ENCODE measurements around the gene CBFA2T2. TPM values are rescaled to one million over a fixed set of nuclear protein-coding genes. Genes with fewer than 3 reads are reported as not detected.
"Not testable (repeated sequence)": the region's sequence is repeated elsewhere in the genome, so short reads cannot be mapped to it uniquely, and the experiment has no call there.

CBFA2T2 gene
- total RNA-seq, 4 donors from 2014 or later, result 16.7 to 22.5 (median 19.1) TPM

DNA sequence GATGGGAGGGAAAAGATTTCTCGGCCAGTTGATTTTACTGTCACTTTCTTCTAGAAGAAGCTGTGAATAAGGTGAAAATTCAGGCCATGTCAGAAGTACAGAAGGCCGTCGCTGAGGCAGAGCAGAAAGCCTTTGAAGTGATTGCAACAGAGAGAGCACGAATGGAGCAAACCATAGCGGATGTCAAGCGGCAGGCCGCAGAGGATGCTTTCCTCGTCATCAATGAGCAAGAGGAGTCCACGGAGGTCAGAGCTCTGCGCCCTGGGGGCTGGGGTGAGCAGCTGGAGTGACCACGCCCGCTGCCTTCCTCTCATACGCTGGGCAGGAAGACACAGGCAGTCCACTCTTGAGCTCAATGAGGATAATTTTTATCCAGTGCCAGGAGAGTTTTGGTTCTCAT is 150.4 kb downstream of the CBFA2T2 start:
- H3K27ac ChIP-seq, result no peak overlapping the region
- H3K27me3 ChIP-seq, result peaks cover 0 to 2% of the 10 kb centered on the region in 2 donors
- no peaks in the 10 kb centered on the region for H3K4me1 ChIP-seq
- TF ChIP-seq EP300 (IDR thresholded peaks at IDR 0.05) (no peak), POLR2A (IDR thresholded peaks at IDR 0.05) (no peak)
- TF ChIP-seq, protein P1, sequence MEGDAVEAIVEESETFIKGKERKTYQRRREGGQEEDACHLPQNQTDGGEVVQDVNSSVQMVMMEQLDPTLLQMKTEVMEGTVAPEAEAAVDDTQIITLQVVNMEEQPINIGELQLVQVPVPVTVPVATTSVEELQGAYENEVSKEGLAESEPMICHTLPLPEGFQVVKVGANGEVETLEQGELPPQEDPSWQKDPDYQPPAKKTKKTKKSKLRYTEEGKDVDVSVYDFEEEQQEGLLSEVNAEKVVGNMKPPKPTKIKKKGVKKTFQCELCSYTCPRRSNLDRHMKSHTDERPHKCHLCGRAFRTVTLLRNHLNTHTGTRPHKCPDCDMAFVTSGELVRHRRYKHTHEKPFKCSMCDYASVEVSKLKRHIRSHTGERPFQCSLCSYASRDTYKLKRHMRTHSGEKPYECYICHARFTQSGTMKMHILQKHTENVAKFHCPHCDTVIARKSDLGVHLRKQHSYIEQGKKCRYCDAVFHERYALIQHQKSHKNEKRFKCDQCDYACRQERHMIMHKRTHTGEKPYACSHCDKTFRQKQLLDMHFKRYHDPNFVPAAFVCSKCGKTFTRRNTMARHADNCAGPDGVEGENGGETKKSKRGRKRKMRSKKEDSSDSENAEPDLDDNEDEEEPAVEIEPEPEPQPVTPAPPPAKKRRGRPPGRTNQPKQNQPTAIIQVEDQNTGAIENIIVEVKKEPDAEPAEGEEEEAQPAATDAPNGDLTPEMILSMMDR (IDR thresholded peaks at IDR 0.05), result no peak
- DNase-seq (ENCODE audit: low spot score in 2 of 2), result no peak
- WGBS, 2 donors, result 69 to 70% methylated on average over 13 of the region's 13 CpGs
- no peak overlapping the region for H3K4me3 ChIP-seq
- H3K9me3 ChIP-seq, result no peaks in the 10 kb centered on the region
- peaks cover 4 to 98% (median 5%) of the 10 kb centered on the region in 3 donors for H3K36me3 ChIP-seq

DNA sequence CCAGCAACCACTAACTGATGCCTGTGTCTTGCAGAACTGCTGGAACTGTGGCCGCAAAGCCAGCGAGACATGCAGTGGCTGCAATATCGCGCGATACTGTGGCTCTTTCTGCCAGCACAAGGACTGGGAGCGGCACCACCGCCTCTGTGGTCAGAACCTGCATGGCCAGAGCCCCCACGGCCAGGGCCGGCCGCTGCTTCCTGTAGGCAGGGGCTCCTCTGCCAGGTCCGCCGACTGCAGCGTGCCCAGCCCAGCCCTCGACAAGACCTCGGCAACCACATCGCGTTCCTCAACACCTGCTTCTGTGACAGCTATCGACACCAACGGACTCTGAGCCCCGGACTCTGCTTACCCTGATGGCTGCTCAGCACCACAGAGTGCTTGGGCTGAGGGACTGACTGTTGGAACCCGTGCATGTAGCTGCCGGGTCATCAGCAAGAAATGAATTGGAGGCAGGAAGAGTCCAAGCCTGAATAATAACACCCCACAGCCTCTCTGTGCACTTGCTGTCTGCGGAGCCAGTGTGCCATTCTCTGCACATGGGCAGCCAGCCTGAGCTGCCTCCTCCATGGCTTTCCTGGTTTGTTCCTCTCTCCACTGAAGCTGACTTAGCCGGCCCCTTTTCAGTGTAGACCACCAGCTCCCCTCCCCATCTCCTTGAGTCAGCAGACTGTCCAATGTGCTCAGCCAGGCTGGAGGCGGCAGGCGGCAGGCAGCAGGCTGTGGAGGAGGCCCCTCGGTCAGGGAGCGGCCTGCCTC is 154.6 kb downstream of the CBFA2T2 start:
- Histone ChIP-seq H3K4me3 (no peak overlapping the region), H3K27ac (no peak overlapping the region), H3K27me3 (no peaks in the 10 kb centered on the region), H3K9me3 (no peaks in the 10 kb centered on the region), H3K36me3 (peaks cover 0 to 75% (median 5%) of the 10 kb centered on the region in 3 donors), H3K4me1 (peaks cover 0 to 27% (median 0%) of the 10 kb centered on the region in 4 donors)
- DNase-seq (ENCODE audit: low spot score in 2 of 2), result no peak
- 85 to 91% methylated on average over 21 to 28 of the region's 28 CpGs for WGBS, 2 donors
- TF ChIP-seq POLR2A (IDR thresholded peaks at IDR 0.05) (no peak), EP300 (IDR thresholded peaks at IDR 0.05) (no peak)
- TF ChIP-seq, protein P1 (IDR thresholded peaks at IDR 0.05), result no peak

DNA sequence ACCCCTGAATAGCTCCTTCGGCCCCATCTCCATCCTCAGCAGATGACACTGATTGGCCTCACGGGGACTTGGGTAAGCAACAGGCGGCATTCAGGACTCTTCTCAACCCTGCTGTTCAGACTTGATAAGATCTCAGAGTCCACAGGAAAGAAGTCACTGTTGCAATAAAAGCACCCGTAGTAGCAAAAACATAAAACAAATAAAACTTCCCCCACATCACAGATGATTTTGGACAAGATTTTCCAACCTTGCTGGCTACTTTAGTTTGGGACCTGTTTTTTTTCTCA is 155.1 kb downstream of the CBFA2T2 start:
- H3K27me3 ChIP-seq, result no peaks in the 10 kb centered on the region

DNA sequence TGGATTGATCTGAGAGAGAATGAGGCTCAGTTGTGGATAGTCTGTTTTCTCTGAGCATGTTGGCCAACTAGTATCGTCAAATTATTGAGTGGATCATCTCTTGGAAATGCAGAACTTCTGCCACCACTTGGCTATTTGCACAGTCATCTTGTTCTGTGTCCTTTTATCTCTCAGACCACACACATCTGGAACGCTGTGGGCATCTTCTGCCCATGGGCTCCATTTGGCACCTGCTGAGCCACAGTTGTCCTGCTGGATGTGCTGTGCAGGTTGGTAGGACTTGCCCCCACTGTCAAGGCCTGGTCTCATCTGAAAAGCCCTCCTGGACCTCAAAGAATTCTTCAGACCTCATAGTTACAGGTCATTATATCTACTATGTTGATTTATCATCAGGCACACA is 155.5 kb downstream of the CBFA2T2 start:
- TF ChIP-seq POLR2A (IDR thresholded peaks at IDR 0.05), result no peak
- TF ChIP-seq, protein P1 (IDR thresholded peaks at IDR 0.05), result no peak
- no peaks in the 10 kb centered on the region for H3K9me3 ChIP-seq
- no peak overlapping the region for H3K27ac ChIP-seq
- no peak overlapping the region for H3K4me3 ChIP-seq
- WGBS, 2 donors, result 92 to 93% methylated on average over 2 of the region's 2 CpGs
- DNase-seq (ENCODE audit: low spot score in 2 of 2), result no peak
- no peaks in the 10 kb centered on the region for H3K27me3 ChIP-seq
- peaks cover 0 to 66% (median 5%) of the 10 kb centered on the region in 3 donors for H3K36me3 ChIP-seq
- peaks cover 0 to 27% (median 0%) of the 10 kb centered on the region in 4 donors for H3K4me1 ChIP-seq

More for the DNA sequence above, 155.1 kb downstream of the CBFA2T2 start:
- TF ChIP-seq, protein P1 (IDR thresholded peaks at IDR 0.05), result no peak
- TF ChIP-seq POLR2A (IDR thresholded peaks at IDR 0.05), result no peak
- peaks cover 0 to 27% (median 0%) of the 10 kb centered on the region in 4 donors for H3K4me1 ChIP-seq
- H3K27ac ChIP-seq, result no peak overlapping the region
- H3K36me3 ChIP-seq, result peaks cover 0 to 70% (median 5%) of the 10 kb centered on the region in 3 donors
- no peak for DNase-seq (ENCODE audit: low spot score in 2 of 2)
- 61 to 83% methylated on average over 4 of the region's 4 CpGs for WGBS, 2 donors
- H3K4me3 ChIP-seq, result no peak overlapping the region
- no peaks in the 10 kb centered on the region for H3K9me3 ChIP-seq

DNA sequence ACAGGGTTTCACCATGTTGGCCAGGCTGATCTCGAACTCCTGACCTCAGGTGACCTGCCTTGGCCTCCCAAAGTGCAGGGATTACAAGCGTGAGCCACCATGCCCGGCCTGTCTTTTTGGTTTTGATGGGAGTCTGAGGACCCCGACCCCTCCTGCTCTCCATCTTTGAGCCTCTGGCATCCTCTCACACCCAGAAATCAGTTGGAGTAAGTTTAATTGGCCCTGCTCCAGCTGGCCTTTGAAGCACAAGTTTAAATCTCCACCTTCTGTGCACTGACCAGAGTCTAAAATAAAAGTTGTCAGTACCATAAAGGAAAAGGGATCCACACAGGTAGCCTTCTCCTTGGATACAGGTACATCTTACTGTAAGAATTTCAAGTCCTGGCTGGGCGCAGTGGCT is 156.3 kb downstream of the CBFA2T2 start:
- Histone ChIP-seq H3K9me3 (no peaks in the 10 kb centered on the region), H3K4me3 (no peak overlapping the region), H3K4me1 (peaks cover 0 to 27% (median 0%) of the 10 kb centered on the region in 4 donors), H3K36me3 (peaks cover 0 to 58% (median 5%) of the 10 kb centered on the region in 3 donors), H3K27me3 (no peaks in the 10 kb centered on the region), H3K27ac (no peak overlapping the region)
- TF ChIP-seq POLR2A (IDR thresholded peaks at IDR 0.05) (no peak), EP300 (IDR thresholded peaks at IDR 0.05) (no peak)
- TF ChIP-seq, protein P1 (IDR thresholded peaks at IDR 0.05), result no peak
- 97 to 99% methylated on average over 5 of the region's 5 CpGs for WGBS, 2 donors
- DNase-seq (ENCODE audit: low spot score in 2 of 2), result no peak

DNA sequence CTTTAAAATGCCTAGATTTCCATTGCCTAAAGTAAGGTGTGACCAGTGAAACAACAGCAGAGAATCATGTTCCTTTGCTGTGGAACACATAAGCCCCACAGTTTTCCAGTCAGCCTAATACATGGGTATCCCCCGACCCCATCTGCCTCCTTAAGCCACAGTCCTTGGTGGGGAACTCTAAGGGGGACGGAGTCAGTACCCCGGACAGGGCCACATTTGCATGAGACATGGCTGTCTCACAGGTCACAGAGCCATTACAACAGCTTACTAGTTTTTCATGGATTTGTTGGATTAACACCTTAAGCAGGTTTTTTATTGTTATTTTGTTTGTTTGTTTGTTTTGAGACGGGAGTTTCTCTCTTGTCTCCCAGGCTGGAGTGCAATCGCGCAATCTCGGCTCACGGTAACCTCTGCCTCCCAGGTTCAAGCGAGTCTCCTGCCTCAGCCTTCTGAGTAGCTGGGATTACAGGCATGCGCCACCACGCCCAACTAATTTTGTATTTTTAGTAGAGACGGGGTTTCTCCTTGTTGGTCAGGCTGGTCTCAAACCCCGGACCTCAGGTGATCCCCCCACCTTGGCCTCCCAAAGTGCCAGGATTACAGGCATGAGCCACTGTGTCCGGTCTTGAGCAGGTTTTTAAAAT is 157.2 kb downstream of the CBFA2T2 start:
- H3K27me3 ChIP-seq; DNase-seq (ENCODE audit: low spot score in 2 of 2); H3K9me3 ChIP-seq: not testable (repeated sequence)
- H3K4me3 ChIP-seq, result peak overlapping the region in 1 of 4 donors; percentile 18
- H3K36me3 ChIP-seq, result peaks cover 0 to 49% (median 5%) of the 10 kb centered on the region in 3 donors
- H3K27ac ChIP-seq, result peak overlapping the region in 2 of 4 donors; percentile 40 to 59
- WGBS, 2 donors, result 56 to 66% methylated on average over 14 of the region's 14 CpGs
- H3K4me1 ChIP-seq, result peaks cover 0 to 27% (median 0%) of the 10 kb centered on the region in 4 donors

Measured in tibial nerve (tissue), 4 donors.